Sigmoid colon (tissue), 7 donors: Measurements from ENCODE around the gene RAB15. TPM values are rescaled to one million over a fixed set of nuclear protein-coding genes. Genes with fewer than 3 reads are reported as not detected.

ENCODE experiments used
- DNase-seq: peaks from one replicate; pipeline ENCODE4 v3.0.0-alpha.2; 2019
- H3K27ac ChIP-seq, 4 donors: fragments of 200-600 bp; sonication (generic); one replicate each; pipeline ENCODE4 v1.5.1; 2016 to 2019; ENCODE audit warnings: mild to moderate bottlenecking in 1 of 4
- H3K27me3 ChIP-seq, 3 donors: fragments of 200-600 bp; sonication (generic); one replicate each; pipeline ENCODE4 v1.5.1; 2019; ENCODE audit warnings: mild to moderate bottlenecking in 1 of 3
- H3K36me3 ChIP-seq, 4 donors: fragments of 200-600 bp; sonication (generic); one replicate each; pipeline ENCODE4 v1.5.1; 2016 to 2019
- H3K4me1 ChIP-seq, 4 donors: fragments of 200-600 bp; sonication (generic); one replicate each; pipeline ENCODE4 v1.5.1; 2017 to 2019
- H3K4me3 ChIP-seq, 4 donors: fragments of 200-600 bp; sonication (generic); one replicate each; pipeline ENCODE4 v1.5.1; 2017 to 2019; ENCODE audit warnings: mild to moderate bottlenecking in 2 of 4, moderate library complexity in 1 of 4
- H3K9me3 ChIP-seq, 4 donors: fragments of 200-600 bp in 3 of 4; sonication (generic) in 3 of 4; one replicate each; pipeline versions ENCODE4 v1.5.1 to v1.6.1; 2013 to 2019
- EP300 ChIP-seq, 4 donors: sonication (generic); formaldehyde crosslinking; IDR thresholded peaks; one replicate each; pipeline ENCODE4 v1.6.1; 2017; ENCODE audit warnings: antibody characterized with exemption in 4 of 4
- POLR2A ChIP-seq, 2 donors: fragments of 450-650 bp; IDR thresholded peaks; one replicate each; pipeline ENCODE4 v1.6.1; 2016; ENCODE audit warnings: antibody characterized with exemption in 2 of 2, mild to moderate bottlenecking in 2 of 2, moderate library complexity in 2 of 2
- POLR2AphosphoS5 ChIP-seq, 4 donors: sonication (generic); formaldehyde crosslinking; IDR thresholded peaks; one replicate each; pipeline ENCODE4 v1.6.1; 2017; ENCODE audit warnings: antibody characterized with exemption in 4 of 4
- WGBS, 2 donors: extraction: QIAGEN DNeasy Blood & Tissue Kit; methylation state at CpG; one replicate each; pipeline ENCODE4 v1.1.7; 2013; 5-methylcytosine and 5-hydroxymethylcytosine counted together
- intact Hi-C: fragments of 100-400 bp; cut with DNase I; formaldehyde crosslinking; loops from one replicate; pipeline ENCODE4 v1.15.1; 2023
- polyA plus RNA-seq, 3 donors: library from polyadenylated mRNA; stranded (reverse); fragments of 200-250 nt; gene quantifications; one replicate each; pipeline ENCODE4 v1.2.3, GENCODE V29; 2013
- total RNA-seq, 4 donors: library from RNA; depleted of rRNA; stranded (reverse); fragments of >200 nt; gene quantifications; one replicate each; pipeline ENCODE4 v1.1.0, GENCODE V29; 2016
- TF ChIP-seq, protein P1 (sequence below), 4 experiments: fragments of 450-650 bp in 3 of 4; fragments of 200-600 bp in 1 of 4; IDR thresholded peaks; one replicate each; pipeline ENCODE4 v1.5.1; 2016 to 2019; ENCODE audit warnings: antibody characterized with exemption in 4 of 4, mild to moderate bottlenecking in 3 of 4, moderate library complexity in 2 of 4
- donor health status: healthy with polysubstance abuse.
- donor health status: Bipolar disorder and iron deficiency.
- donor health status: healthy.

RAB15 gene
- total and polyA plus RNA-seq, 7 donors = 1.8 to 31.8 (median 11.6) TPM

GRCh38 chr14:64965356-64966000, 6.7 kb downstream of the RAB15 start:
- Histone ChIP-seq H3K4me1 (no peaks in the 10 kb centered on the region), H3K9me3 (no peaks in the 10 kb centered on the region), H3K36me3 (no peaks in the 10 kb centered on the region), H3K27ac (no peak overlapping the region), H3K27me3 (no peaks in the 10 kb centered on the region), H3K4me3 (no peak overlapping the region)
- DNase-seq = no peak
- no peak for TF ChIP-seq POLR2A (IDR thresholded peaks at IDR 0.05)
- TF ChIP-seq, protein P1, sequence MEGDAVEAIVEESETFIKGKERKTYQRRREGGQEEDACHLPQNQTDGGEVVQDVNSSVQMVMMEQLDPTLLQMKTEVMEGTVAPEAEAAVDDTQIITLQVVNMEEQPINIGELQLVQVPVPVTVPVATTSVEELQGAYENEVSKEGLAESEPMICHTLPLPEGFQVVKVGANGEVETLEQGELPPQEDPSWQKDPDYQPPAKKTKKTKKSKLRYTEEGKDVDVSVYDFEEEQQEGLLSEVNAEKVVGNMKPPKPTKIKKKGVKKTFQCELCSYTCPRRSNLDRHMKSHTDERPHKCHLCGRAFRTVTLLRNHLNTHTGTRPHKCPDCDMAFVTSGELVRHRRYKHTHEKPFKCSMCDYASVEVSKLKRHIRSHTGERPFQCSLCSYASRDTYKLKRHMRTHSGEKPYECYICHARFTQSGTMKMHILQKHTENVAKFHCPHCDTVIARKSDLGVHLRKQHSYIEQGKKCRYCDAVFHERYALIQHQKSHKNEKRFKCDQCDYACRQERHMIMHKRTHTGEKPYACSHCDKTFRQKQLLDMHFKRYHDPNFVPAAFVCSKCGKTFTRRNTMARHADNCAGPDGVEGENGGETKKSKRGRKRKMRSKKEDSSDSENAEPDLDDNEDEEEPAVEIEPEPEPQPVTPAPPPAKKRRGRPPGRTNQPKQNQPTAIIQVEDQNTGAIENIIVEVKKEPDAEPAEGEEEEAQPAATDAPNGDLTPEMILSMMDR (IDR thresholded peaks at IDR 0.05) = no peak
- no peak for TF ChIP-seq EP300 (IDR thresholded peaks at IDR 0.05)
- TF ChIP-seq POLR2AphosphoS5 (IDR thresholded peaks at IDR 0.05) = no peak
- intact Hi-C loops = no loop called here
- WGBS, 2 donors = 92 to 94% methylated on average over 15 of the region's 15 CpGs

DNA sequence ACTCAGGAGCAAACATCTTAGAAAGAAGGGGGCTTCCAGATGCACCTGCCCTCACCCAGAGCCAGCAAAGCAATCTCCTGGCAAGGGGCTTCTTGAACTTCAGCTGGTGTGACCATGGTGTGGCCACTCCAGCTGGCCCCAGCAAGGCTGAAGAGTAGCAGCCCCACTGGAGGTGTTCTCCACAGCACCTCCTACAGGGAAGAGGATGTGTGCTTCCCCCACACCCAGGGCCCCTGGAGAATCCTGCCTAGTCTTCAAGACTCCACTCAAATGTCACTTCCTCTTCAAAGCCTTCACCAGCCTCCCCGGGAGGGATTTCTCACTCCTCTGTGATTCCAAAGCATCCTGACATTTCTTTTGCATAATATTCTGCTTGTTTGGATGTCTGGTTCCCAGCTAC, 8.5 kb downstream of the RAB15 start:
- DNase-seq = no peak
- WGBS, 2 donors = 70 to 82% methylated on average over 1 of the region's 1 CpG
- intact Hi-C loops = no loop called here

DNA sequence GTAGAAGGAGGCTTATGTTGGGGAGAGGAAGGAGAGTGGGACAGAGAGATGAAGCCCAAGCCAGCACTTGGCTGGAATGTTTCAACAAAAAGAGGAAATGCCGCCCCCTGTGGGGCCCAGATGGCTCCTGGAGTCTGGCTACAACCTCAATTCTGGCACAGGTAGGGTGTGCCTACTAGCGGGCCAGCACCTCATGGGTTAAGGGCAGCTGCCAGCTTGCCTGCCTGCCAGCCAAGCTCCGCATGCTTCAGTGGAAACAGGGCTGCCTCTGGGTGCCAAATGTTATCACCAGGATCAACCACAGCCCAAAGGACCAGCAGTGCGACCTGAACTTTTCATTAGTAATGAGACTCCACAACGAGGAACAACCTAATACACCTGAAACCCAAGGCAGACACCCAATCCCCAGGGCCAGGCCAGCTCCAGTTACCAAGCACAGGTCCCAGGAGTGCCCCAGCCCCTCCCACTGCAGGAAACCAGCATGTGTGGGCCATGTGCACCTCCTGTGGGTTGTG, 11.3 kb downstream of the RAB15 start:
- intact Hi-C loops = no loop called here
- Histone ChIP-seq H3K36me3 (no peaks in the 10 kb centered on the region), H3K27me3 (no peaks in the 10 kb centered on the region), H3K4me3 (no peak overlapping the region), H3K27ac (no peak overlapping the region), H3K9me3 (no peaks in the 10 kb centered on the region), H3K4me1 (no peaks in the 10 kb centered on the region)
- 28 to 56% methylated on average over 5 of the region's 5 CpGs for WGBS, 2 donors
- no peak for DNase-seq
- TF ChIP-seq POLR2A (IDR thresholded peaks at IDR 0.05) (no peak), EP300 (IDR thresholded peaks at IDR 0.05) (no peak), POLR2AphosphoS5 (IDR thresholded peaks at IDR 0.05) (no peak)
- TF ChIP-seq, protein P1 (IDR thresholded peaks at IDR 0.05) = no peak

More for the DNA sequence above, 8.5 kb downstream of the RAB15 start:
- TF ChIP-seq, protein P1 (IDR thresholded peaks at IDR 0.05) = no peak
- TF ChIP-seq POLR2AphosphoS5 (IDR thresholded peaks at IDR 0.05) (no peak), POLR2A (IDR thresholded peaks at IDR 0.05) (no peak), EP300 (IDR thresholded peaks at IDR 0.05) (no peak)
- Histone ChIP-seq H3K4me3 (no peak overlapping the region), H3K36me3 (no peaks in the 10 kb centered on the region), H3K27ac (no peak overlapping the region), H3K27me3 (no peaks in the 10 kb centered on the region), H3K4me1 (no peaks in the 10 kb centered on the region), H3K9me3 (no peaks in the 10 kb centered on the region)

- no peaks in the 10 kb centered on the region for H3K27me3 ChIP-seq
- no peak overlapping the region for H3K4me3 ChIP-seq
- WGBS, 2 donors = 91 to 94% methylated on average over 5 of the region's 5 CpGs
- no peak overlapping the region for H3K27ac ChIP-seq
- no peaks in the 10 kb centered on the region for H3K36me3 ChIP-seq
- no peaks in the 10 kb centered on the region for H3K4me1 ChIP-seq
- no peak for DNase-seq
- intact Hi-C loops = no loop called here
- H3K9me3 ChIP-seq = no peaks in the 10 kb centered on the region
- TF ChIP-seq EP300 (IDR thresholded peaks at IDR 0.05) (no peak), POLR2A (IDR thresholded peaks at IDR 0.05) (no peak), POLR2AphosphoS5 (IDR thresholded peaks at IDR 0.05) (no peak)
- TF ChIP-seq, protein P1 (IDR thresholded peaks at IDR 0.05) = no peak
These were observed 13.4 kb downstream of the RAB15 start for GRCh38 chr14:64958743-64959142.
